ENCODE data around the gene RNF220.

RNF220 gene

GRCh38 chr1:44611419-44611818 lies 206.4 kb downstream of the RNF220 start:
- H3K9me3 ChIP-seq (ENCODE audit: control insufficient read depth, insufficient read depth, low read length), result no peaks in the 10 kb centered on the region
- no peaks in the 10 kb centered on the region for H3K9me2 ChIP-seq (replicated peaks; ENCODE audit: control insufficient read depth, low read length)
- H3K36me3 ChIP-seq (ENCODE audit: control insufficient read depth, low read length), result no peaks in the 10 kb centered on the region
- no peaks in the 10 kb centered on the region for H3K79me2 ChIP-seq (ENCODE audit: control insufficient read depth, low read length)
- no peak overlapping the region for H3K4me2 ChIP-seq (ENCODE audit: low read length)
- no peaks in the 10 kb centered on the region for H3F3A ChIP-seq (ENCODE audit: control insufficient read depth, insufficient read depth)
- H3K4me1 ChIP-seq (ENCODE audit: control insufficient read depth, low read length), result no peaks in the 10 kb centered on the region
- H3K27me3 ChIP-seq (ENCODE audit: control insufficient read depth, low read length), result no peaks in the 10 kb centered on the region
- no peak for TF ChIP-seq CTCF (IDR thresholded peaks at IDR 0.05; ENCODE audit: low read depth, low read length, poor library complexity, severe bottlenecking)
- TF ChIP-seq EZH2phosphoT487 (IDR thresholded peaks at IDR 0.05; ENCODE audit: borderline replicate concordance, low read length), result no peak
- no peaks in the 10 kb centered on the region for H4K20me1 ChIP-seq (ENCODE audit: control insufficient read depth, insufficient read depth, low read depth, low read length)
- no peak overlapping the region for H3K27ac ChIP-seq (ENCODE audit: low read depth, low read length)
- H3K4me3 ChIP-seq (ENCODE audit: low read length), result no peak overlapping the region

- no peak for TF ChIP-seq CTCF (IDR thresholded peaks at IDR 0.05; ENCODE audit: low read depth, low read length, poor library complexity, severe bottlenecking)
- no peak for TF ChIP-seq EZH2phosphoT487 (IDR thresholded peaks at IDR 0.05; ENCODE audit: borderline replicate concordance, low read length)
- no peaks in the 10 kb centered on the region for H3K27me3 ChIP-seq (ENCODE audit: control insufficient read depth, low read length)
Measured at GRCh38 chr1:44611866-44612265, 206.8 kb downstream of the RNF220 start.

DNA sequence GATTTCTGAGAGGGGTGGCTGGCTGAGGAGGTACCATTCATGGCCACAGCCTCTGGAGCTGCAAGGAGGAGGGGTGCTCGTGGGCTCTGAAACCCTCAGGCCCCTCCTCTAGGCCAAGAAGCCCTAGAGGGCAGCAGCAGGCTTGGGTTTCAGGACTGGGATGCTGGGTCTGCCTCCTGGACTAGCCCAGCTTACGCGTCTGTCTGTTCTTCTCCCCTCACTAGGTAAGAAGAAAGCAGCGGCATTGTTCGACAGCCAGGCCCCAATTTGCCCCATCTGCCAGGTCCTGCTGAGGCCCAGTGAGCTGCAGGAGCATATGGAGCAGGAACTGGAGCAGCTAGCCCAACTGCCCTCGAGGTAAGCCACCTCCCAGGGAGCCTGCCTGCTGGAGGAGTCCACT lies 208.9 kb downstream of the RNF220 start:
- H3K4me1 ChIP-seq (ENCODE audit: control insufficient read depth, low read length), result no peaks in the 10 kb centered on the region
- no peaks in the 10 kb centered on the region for H3K36me3 ChIP-seq (ENCODE audit: control insufficient read depth, low read length)
- H4K20me1 ChIP-seq (ENCODE audit: control insufficient read depth, insufficient read depth, low read depth, low read length), result no peaks in the 10 kb centered on the region
- no peak for TF ChIP-seq EZH2phosphoT487 (IDR thresholded peaks at IDR 0.05; ENCODE audit: borderline replicate concordance, low read length)
- TF ChIP-seq CTCF (IDR thresholded peaks at IDR 0.05; ENCODE audit: low read depth, low read length, poor library complexity, severe bottlenecking), result no peak
- H3K4me2 ChIP-seq (ENCODE audit: low read length), result no peak overlapping the region
- peaks cover 6% of the 10 kb centered on the region; the same call in 1 of the 2 replicates for H3K27me3 ChIP-seq (ENCODE audit: control insufficient read depth, low read length)
- H3K27ac ChIP-seq (ENCODE audit: low read depth, low read length), result no peak overlapping the region
- no peak overlapping the region for H3K4me3 ChIP-seq (ENCODE audit: low read length)
- H3K9me2 ChIP-seq (replicated peaks; ENCODE audit: control insufficient read depth, low read length), result no peaks in the 10 kb centered on the region
- H3F3A ChIP-seq (ENCODE audit: control insufficient read depth, insufficient read depth), result no peaks in the 10 kb centered on the region
- no peaks in the 10 kb centered on the region for H3K9me3 ChIP-seq (ENCODE audit: control insufficient read depth, insufficient read depth, low read length)
- H3K79me2 ChIP-seq (ENCODE audit: control insufficient read depth, low read length), result no peaks in the 10 kb centered on the region

More at GRCh38 chr1:44611866-44612265, 206.8 kb downstream of the RNF220 start:
- Histone ChIP-seq H3K9me3 (ENCODE audit: control insufficient read depth, insufficient read depth, low read length) (no peaks in the 10 kb centered on the region), H3K4me2 (ENCODE audit: low read length) (no peak overlapping the region), H3K36me3 (ENCODE audit: control insufficient read depth, low read length) (no peaks in the 10 kb centered on the region), H3F3A (ENCODE audit: control insufficient read depth, insufficient read depth) (no peaks in the 10 kb centered on the region), H3K27ac (ENCODE audit: low read depth, low read length) (no peak overlapping the region), H3K9me2 (replicated peaks; ENCODE audit: control insufficient read depth, low read length) (no peaks in the 10 kb centered on the region), H3K79me2 (ENCODE audit: control insufficient read depth, low read length) (no peaks in the 10 kb centered on the region), H4K20me1 (ENCODE audit: control insufficient read depth, insufficient read depth, low read depth, low read length) (no peaks in the 10 kb centered on the region), H3K4me1 (ENCODE audit: control insufficient read depth, low read length) (no peaks in the 10 kb centered on the region), H3K4me3 (ENCODE audit: low read length) (no peak overlapping the region)
